HG03095 (cell line): ENCODE results near the gene METTL26.

ENCODE experiments used
- ATAC-seq: cut with Tn5 transposase; IDR thresholded peaks from one replicate; pipeline ENCODE4 v1.9.1; 2021; ENCODE audit warnings: moderate library complexity; ENCODE audit not compliant: unreplicated experiment

METTL26 gene

GRCh38 chr16:636206-637080, at the start of gene METTL26:
METTL26 (minus strand) TSS chr16:636305; CDS start chr16:636290, 15 bp downstream.
- peak; percentile 61 for ATAC-seq

GRCh38 chr16:684961-685696, 49.0 kb upstream of the METTL26 start:
- ATAC-seq = no peak

- peak; percentile 63 for ATAC-seq
These were observed 48.1 kb upstream of the METTL26 start, which contains the start of gene JMJD8 for GRCh38 chr16:684071-684794. JMJD8 (minus strand) TSS chr16:684334; CDS start chr16:684319, 15 bp downstream.

GRCh38 chr16:683396-684070, 47.4 kb upstream of the METTL26 start:
- ATAC-seq = no peak

GRCh38 chr16:682493-683395, 46.6 kb upstream of the METTL26 start:
- ATAC-seq = no peak

- ATAC-seq = no peak
These were observed 45.8 kb upstream of the METTL26 start for GRCh38 chr16:681746-682427.

- ATAC-seq = no peak
These were observed 45.1 kb upstream of the METTL26 start for GRCh38 chr16:680967-681745.

GRCh38 chr16:680625-680945, 44.5 kb upstream of the METTL26 start:
- no peak for ATAC-seq

GRCh38 chr16:679814-680624, 43.9 kb upstream of the METTL26 start, which contains the start of gene STUB1:
STUB1 (plus strand) TSS chr16:680410; CDS start chr16:680526, 116 bp downstream.
- ATAC-seq = peak; percentile 27

GRCh38 chr16:678858-679813, 43.0 kb upstream of the METTL26 start:
- no peak for ATAC-seq

GRCh38 chr16:678209-678857, 42.2 kb upstream of the METTL26 start:
- ATAC-seq = no peak

- no peak for ATAC-seq
These were observed 41.4 kb upstream of the METTL26 start for GRCh38 chr16:677316-678190.

GRCh38 chr16:676913-677312, 40.8 kb upstream of the METTL26 start:
- ATAC-seq = no peak

GRCh38 chr16:676565-676902, 40.4 kb upstream of the METTL26 start:
- ATAC-seq = no peak
